WERI-Rb-1 (cell line): Measurements from ENCODE around the gene ONECUT2.
A peak's percentile ranks its signal among the peaks of the same experiment; 100 is the strongest.

Source experiments
- DNase-seq: peaks from one replicate; pipeline ENCODE4 v3.0.0-alpha.2; 2020
- H3K27ac ChIP-seq: fragments of 250-450 bp; sonication (Bioruptor Pico); 2 replicates; pipeline ENCODE4 v1.5.1; 2020; ENCODE audit warnings: mild to moderate bottlenecking, moderate library complexity
- H3K27me3 ChIP-seq: fragments of 250-450 bp; sonication (Bioruptor Pico); 2 replicates; pipeline ENCODE4 v1.5.1; 2021; ENCODE audit warnings: mild to moderate bottlenecking, low read depth, moderate library complexity; ENCODE audit not compliant: insufficient read depth, severe bottlenecking
- H3K36me3 ChIP-seq: fragments of 250-450 bp; sonication (Bioruptor Pico); 2 replicates; pipeline ENCODE4 v1.5.1; 2020; ENCODE audit warnings: mild to moderate bottlenecking, moderate library complexity
- H3K4me3 ChIP-seq: 2 replicates; pipeline ENCODE4 v1.5.1; 2011; ENCODE audit warnings: low read depth, mild to moderate bottlenecking, control low read depth, low read length
- H3K9me3 ChIP-seq: fragments of 250-450 bp; sonication (Bioruptor Pico); 2 replicates; pipeline ENCODE4 v1.5.1; 2021; ENCODE audit warnings: mild to moderate bottlenecking, moderate library complexity; ENCODE audit not compliant: severe bottlenecking
- CTCF ChIP-seq: IDR thresholded peaks from 2 replicates; pipeline ENCODE4 v1.5.1; 2011; ENCODE audit warnings: low read depth, mild to moderate bottlenecking, control low read depth, inconsistent platforms, low read length

Gene ONECUT2

GRCh38 chr18:57533006-57533867 lies 98.1 kb downstream of the ONECUT2 start:
- Histone ChIP-seq H3K36me3 (no peaks in the 10 kb centered on the region), H3K27ac (no peak overlapping the region), H3K4me3 (no peak overlapping the region), H3K9me3 (no peaks in the 10 kb centered on the region), H3K27me3 (no peaks in the 10 kb centered on the region)
- DNase-seq, result no peak
- TF ChIP-seq CTCF, result no peak

GRCh38 chr18:57533868-57534510 lies 98.8 kb downstream of the ONECUT2 start:
- H3K36me3 ChIP-seq, result no peaks in the 10 kb centered on the region
- H3K4me3 ChIP-seq, result no peak overlapping the region
- no peak for TF ChIP-seq CTCF
- H3K9me3 ChIP-seq, result no peaks in the 10 kb centered on the region
- peak overlapping the region; percentile 41; the same call in 1 of the 2 replicates for H3K27ac ChIP-seq
- no peaks in the 10 kb centered on the region for H3K27me3 ChIP-seq
- no peak for DNase-seq

GRCh38 chr18:57534511-57534909 lies 99.3 kb downstream of the ONECUT2 start:
- H3K36me3 ChIP-seq, result no peaks in the 10 kb centered on the region
- H3K4me3 ChIP-seq, result no peak overlapping the region
- no peaks in the 10 kb centered on the region for H3K27me3 ChIP-seq
- TF ChIP-seq CTCF, result no peak
- DNase-seq, result no peak
- H3K27ac ChIP-seq, result peak overlapping the region; percentile 41; the same call in 1 of the 2 replicates
- no peaks in the 10 kb centered on the region for H3K9me3 ChIP-seq

GRCh38 chr18:57538614-57539013 lies 103.4 kb downstream of the ONECUT2 start:
- H3K27ac ChIP-seq, result no peak overlapping the region
- no peak for TF ChIP-seq CTCF
- no peaks in the 10 kb centered on the region for H3K9me3 ChIP-seq
- H3K36me3 ChIP-seq, result no peaks in the 10 kb centered on the region
- no peaks in the 10 kb centered on the region for H3K27me3 ChIP-seq
- DNase-seq, result no peak
- H3K4me3 ChIP-seq, result no peak overlapping the region

GRCh38 chr18:57539702-57540101 lies 104.5 kb downstream of the ONECUT2 start:
- H3K36me3 ChIP-seq, result no peaks in the 10 kb centered on the region
- no peak overlapping the region for H3K4me3 ChIP-seq
- no peaks in the 10 kb centered on the region for H3K9me3 ChIP-seq
- no peak overlapping the region for H3K27ac ChIP-seq
- TF ChIP-seq CTCF, result no peak
- H3K27me3 ChIP-seq, result no peaks in the 10 kb centered on the region
- no peak for DNase-seq
